Activated T-helper 1 cell treated with Interleukin-2 at 50 U/mL for 16 hours (primary cell): Measurements from ENCODE around the gene FAM174C.
A peak's percentile ranks its signal among the peaks of the same experiment; 100 is the strongest.

Source experiments
- DNase-seq: peaks from one replicate; pipeline ENCODE4 v3.0.0-alpha.2; 2020; ENCODE audit warnings: low read depth

FAM174C gene

GRCh38 chr19:1261798-1262622, 13.3 kb upstream of the FAM174C start:
- no peak for DNase-seq

- DNase-seq: no peak
These were observed 12.7 kb upstream of the FAM174C start for GRCh38 chr19:1262623-1263123.

- no peak for DNase-seq
These were observed 12.1 kb upstream of the FAM174C start for GRCh38 chr19:1263188-1263587.

GRCh38 chr19:1264801-1265614, 10.3 kb upstream of the FAM174C start:
- DNase-seq: no peak

GRCh38 chr19:1265615-1266128, 9.7 kb upstream of the FAM174C start:
- no peak for DNase-seq

GRCh38 chr19:1266129-1266915, 9.0 kb upstream of the FAM174C start:
- peak; percentile 81 for DNase-seq

- peak; percentile 63 for DNase-seq
These were observed 8.3 kb upstream of the FAM174C start for GRCh38 chr19:1266916-1267476.

- DNase-seq: no peak
These were observed 7.7 kb upstream of the FAM174C start for GRCh38 chr19:1267477-1268225.

GRCh38 chr19:1268226-1269064, 6.9 kb upstream of the FAM174C start:
- no peak for DNase-seq

GRCh38 chr19:1269065-1269477, 6.3 kb upstream of the FAM174C start, which contains the start of gene CIRBP:
Gene CIRBP (plus strand): TSS chr19:1269332. CDS start chr19:1270934, 1,602 bp downstream.
- peak; percentile 98 for DNase-seq

GRCh38 chr19:1269478-1270212, 5.7 kb upstream of the FAM174C start:
- peak; percentile 83 for DNase-seq

- DNase-seq: no peak
These were observed 5.0 kb upstream of the FAM174C start for GRCh38 chr19:1270213-1270853.

- DNase-seq: no peak
These were observed 4.3 kb upstream of the FAM174C start for GRCh38 chr19:1270854-1271527.

- DNase-seq: no peak
These were observed 3.6 kb upstream of the FAM174C start for GRCh38 chr19:1271528-1272422.

GRCh38 chr19:1272423-1273262, 2.7 kb upstream of the FAM174C start:
- DNase-seq: no peak
